ENCODE measurements around the gene PSG1. TPM values are rescaled to one million over a fixed set of nuclear protein-coding genes. Genes with fewer than 3 reads are reported as not detected.
"Not testable (repeated sequence)": the region's sequence is repeated elsewhere in the genome, so short reads cannot be mapped to it uniquely, and the experiment has no call there.

Gene PSG1
- total RNA-seq (0.07 TPM in 1 of 2 replicates, not detected in the other), polyA plus RNA-seq (not detected in 2 replicates)

DNA sequence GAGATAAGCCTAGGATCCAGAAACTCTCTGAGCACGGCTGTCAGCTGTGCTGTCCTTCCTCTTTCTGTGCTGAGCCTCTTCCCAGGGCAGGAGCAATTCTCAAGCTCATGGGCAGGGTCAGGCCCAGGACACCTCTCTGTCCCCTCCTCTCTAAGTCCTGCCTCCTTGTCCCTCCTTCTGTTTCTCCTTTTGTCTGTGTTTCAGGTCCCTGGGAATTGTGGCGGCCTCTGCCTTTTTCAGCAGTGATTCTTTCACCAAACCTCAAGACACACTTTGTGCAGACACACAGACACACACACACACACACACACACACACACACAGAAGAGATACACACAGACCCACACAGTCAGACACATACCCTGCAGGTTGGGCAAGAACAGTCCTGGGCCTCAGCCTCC, at the start of gene PSG1:
TSS of gene PSG1 (minus strand) at position 101 of the 400 bp plus-strand sequence. CDS start 132 bp downstream, outside the sequence.
- no peak within 1 kb of the TSS for H2AFZ ChIP-seq
- no peaks in the 10 kb centered on the region for H3K9me3 ChIP-seq (ENCODE audit: low read depth)

DNA sequence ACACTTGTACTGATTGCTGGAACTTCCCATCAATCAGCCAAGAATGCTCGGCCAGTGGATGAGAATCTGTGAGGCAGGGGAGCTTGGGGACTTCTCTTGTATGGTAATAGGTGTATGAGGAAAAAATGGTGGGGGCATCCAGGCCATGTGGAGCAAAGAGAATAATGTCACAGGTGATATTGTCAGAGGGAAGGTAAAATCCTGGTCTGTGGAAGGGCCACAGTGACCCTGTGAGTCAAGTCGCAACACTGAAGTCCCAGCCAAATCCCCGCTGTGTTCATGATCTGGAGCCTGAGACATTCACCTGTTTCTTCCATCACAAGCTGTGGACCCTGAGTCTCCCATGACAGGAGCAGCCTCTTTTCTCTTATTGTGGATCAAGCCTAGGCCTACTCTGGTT, 49.4 kb upstream of the PSG1 start:
- TF ChIP-seq EZH2phosphoT487 (IDR thresholded peaks at IDR 0.05; ENCODE audit: low read depth, severe bottlenecking, unreplicated experiment) (no peak), EZH2 (IDR thresholded peaks at IDR 0.05; ENCODE audit: borderline replicate concordance) (no peak)
- TF ChIP-seq, protein P1, sequence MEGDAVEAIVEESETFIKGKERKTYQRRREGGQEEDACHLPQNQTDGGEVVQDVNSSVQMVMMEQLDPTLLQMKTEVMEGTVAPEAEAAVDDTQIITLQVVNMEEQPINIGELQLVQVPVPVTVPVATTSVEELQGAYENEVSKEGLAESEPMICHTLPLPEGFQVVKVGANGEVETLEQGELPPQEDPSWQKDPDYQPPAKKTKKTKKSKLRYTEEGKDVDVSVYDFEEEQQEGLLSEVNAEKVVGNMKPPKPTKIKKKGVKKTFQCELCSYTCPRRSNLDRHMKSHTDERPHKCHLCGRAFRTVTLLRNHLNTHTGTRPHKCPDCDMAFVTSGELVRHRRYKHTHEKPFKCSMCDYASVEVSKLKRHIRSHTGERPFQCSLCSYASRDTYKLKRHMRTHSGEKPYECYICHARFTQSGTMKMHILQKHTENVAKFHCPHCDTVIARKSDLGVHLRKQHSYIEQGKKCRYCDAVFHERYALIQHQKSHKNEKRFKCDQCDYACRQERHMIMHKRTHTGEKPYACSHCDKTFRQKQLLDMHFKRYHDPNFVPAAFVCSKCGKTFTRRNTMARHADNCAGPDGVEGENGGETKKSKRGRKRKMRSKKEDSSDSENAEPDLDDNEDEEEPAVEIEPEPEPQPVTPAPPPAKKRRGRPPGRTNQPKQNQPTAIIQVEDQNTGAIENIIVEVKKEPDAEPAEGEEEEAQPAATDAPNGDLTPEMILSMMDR (IDR thresholded peaks at IDR 0.05; ENCODE audit: poor library complexity) = no peak
- no peak overlapping the region for H3K4me2 ChIP-seq
- no peaks in the 10 kb centered on the region for H4K20me1 ChIP-seq (ENCODE audit: insufficient read depth, poor library complexity, severe bottlenecking)
- 83% methylated on average over 3 of the region's 3 CpGs for WGBS (ENCODE audit: low lambda C conversion rate, missing lambda C conversion rate)
- H3K27me3 ChIP-seq = no peaks in the 10 kb centered on the region
- H3K36me3 ChIP-seq (replicated peaks; ENCODE audit: insufficient read depth, low read depth) = no peaks in the 10 kb centered on the region
- H3K9me2 ChIP-seq (replicated peaks; ENCODE audit: insufficient read depth) = no peaks in the 10 kb centered on the region
- H3K79me2 ChIP-seq = no peaks in the 10 kb centered on the region
- H3K4me1 ChIP-seq (ENCODE audit: insufficient read depth) = no peaks in the 10 kb centered on the region
- no peak overlapping the region for H3K27ac ChIP-seq
- H3K9me3 ChIP-seq (ENCODE audit: low read depth) = no peaks in the 10 kb centered on the region
- no peak overlapping the region for H2AFZ ChIP-seq
- no peak overlapping the region for H3K4me3 ChIP-seq
- no peak for DNase-seq (ENCODE audit: low spot score)

More for the DNA sequence above, at the start of gene PSG1:
- 55% methylated on average over 2 of the region's 2 CpGs for WGBS (ENCODE audit: low lambda C conversion rate, missing lambda C conversion rate)
- Histone ChIP-seq H3K4me1 (ENCODE audit: insufficient read depth) (no peaks in the 10 kb centered on the region), H3K79me2 (no peaks in the 10 kb centered on the region), H3K27me3 (no peaks in the 10 kb centered on the region), H3K4me3 (no peak within 1 kb of the TSS), H3K4me2 (no peak within 1 kb of the TSS), H4K20me1 (ENCODE audit: insufficient read depth, poor library complexity, severe bottlenecking) (no peaks in the 10 kb centered on the region), H3K9me2 (replicated peaks; ENCODE audit: insufficient read depth) (no peaks in the 10 kb centered on the region), H3K36me3 (replicated peaks; ENCODE audit: insufficient read depth, low read depth) (no peaks in the 10 kb centered on the region), H3K27ac (no peak within 1 kb of the TSS)
- TF ChIP-seq EZH2phosphoT487 (IDR thresholded peaks at IDR 0.05; ENCODE audit: low read depth, severe bottlenecking, unreplicated experiment) (no peak), EZH2 (IDR thresholded peaks at IDR 0.05; ENCODE audit: borderline replicate concordance) (no peak)
- TF ChIP-seq, protein P1 (IDR thresholded peaks at IDR 0.05; ENCODE audit: poor library complexity) = no peak
- DNase-seq (ENCODE audit: low spot score) = no peak

DNA sequence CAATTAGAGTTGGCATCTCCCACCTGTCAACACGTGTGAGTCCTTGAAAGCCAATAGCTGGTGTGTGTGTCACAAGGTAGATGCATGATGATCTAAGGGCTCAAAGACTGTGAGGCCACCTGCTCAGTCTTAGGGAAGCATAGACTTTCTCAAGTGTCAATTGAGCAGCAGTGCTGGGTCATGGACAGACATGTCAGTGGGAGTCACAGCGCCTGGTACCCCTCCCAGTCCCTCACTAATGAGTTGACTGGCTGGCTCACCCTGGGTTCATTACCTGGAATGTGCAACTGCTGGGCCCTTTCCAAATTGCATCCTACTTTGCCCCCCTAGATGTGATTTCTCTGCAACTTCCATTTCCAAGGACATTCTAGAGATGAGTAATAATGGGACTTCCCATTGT, 47.3 kb upstream of the PSG1 start:
- Histone ChIP-seq H3K9me2 (replicated peaks; ENCODE audit: insufficient read depth) (no peaks in the 10 kb centered on the region), H3K27me3 (no peaks in the 10 kb centered on the region), H3K36me3 (replicated peaks; ENCODE audit: insufficient read depth, low read depth) (no peaks in the 10 kb centered on the region), H4K20me1 (ENCODE audit: insufficient read depth, poor library complexity, severe bottlenecking) (no peaks in the 10 kb centered on the region), H2AFZ (no peak overlapping the region), H3K79me2 (no peaks in the 10 kb centered on the region), H3K4me2 (no peak overlapping the region), H3K27ac (no peak overlapping the region), H3K4me1 (ENCODE audit: insufficient read depth) (no peaks in the 10 kb centered on the region), H3K4me3 (no peak overlapping the region), H3K9me3 (ENCODE audit: low read depth) (no peaks in the 10 kb centered on the region)
- DNase-seq (ENCODE audit: low spot score) = no peak
- WGBS (ENCODE audit: low lambda C conversion rate, missing lambda C conversion rate) = 17% methylated on average over 2 of the region's 2 CpGs
- TF ChIP-seq, protein P1 (IDR thresholded peaks at IDR 0.05; ENCODE audit: poor library complexity) = no peak
- no peak for TF ChIP-seq EZH2 (IDR thresholded peaks at IDR 0.05; ENCODE audit: borderline replicate concordance)

DNA sequence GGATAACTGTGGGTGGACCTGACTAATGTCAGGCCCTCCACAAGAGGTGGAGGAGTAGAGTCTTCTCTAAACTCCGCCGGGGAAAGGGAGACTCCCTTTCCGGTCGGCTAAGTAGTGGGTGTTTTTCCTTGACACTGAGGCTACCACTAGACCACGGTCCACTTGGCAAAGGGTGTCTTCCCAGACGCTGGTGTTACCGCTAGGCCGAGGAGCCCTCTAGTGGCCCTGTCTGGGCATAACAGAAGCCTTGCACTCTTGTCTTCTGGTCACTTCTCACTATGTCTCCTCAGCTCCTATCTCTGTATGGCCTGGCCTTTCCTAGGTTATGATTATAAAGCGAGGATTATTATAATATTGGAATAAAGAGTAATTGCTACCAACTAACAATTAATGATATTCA, 43.6 kb upstream of the PSG1 start:
- not testable (repeated sequence) for DNase-seq (ENCODE audit: low spot score); H3K4me1 ChIP-seq (ENCODE audit: insufficient read depth); H3K9me3 ChIP-seq (ENCODE audit: low read depth); H3K27me3 ChIP-seq; H2AFZ ChIP-seq; H3K36me3 ChIP-seq (replicated peaks; ENCODE audit: insufficient read depth, low read depth); H3K9me2 ChIP-seq (replicated peaks; ENCODE audit: insufficient read depth); H3K79me2 ChIP-seq; H3K4me2 ChIP-seq; H4K20me1 ChIP-seq (ENCODE audit: insufficient read depth, poor library complexity, severe bottlenecking); H3K27ac ChIP-seq; H3K4me3 ChIP-seq
- WGBS (ENCODE audit: low lambda C conversion rate, missing lambda C conversion rate) = 58% methylated on average over 9 of the region's 9 CpGs

DNA sequence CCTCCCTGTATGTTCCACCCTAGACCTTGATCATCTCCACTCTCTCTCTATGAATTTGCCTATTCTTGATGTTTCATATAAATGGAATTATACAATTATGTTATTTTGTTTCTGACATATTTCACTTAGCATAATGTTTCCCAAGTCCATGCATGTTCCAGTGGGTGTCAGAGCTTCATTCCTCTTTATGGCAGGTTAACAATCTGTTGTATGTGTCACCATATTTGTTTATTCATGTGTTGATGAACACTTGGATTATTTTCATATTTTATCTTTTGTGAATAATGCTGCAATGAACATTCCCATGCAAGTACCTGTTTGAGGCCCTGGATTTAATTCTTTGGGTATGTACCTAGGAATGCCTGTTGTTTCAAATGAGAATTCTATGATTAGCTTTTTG, 41.5 kb upstream of the PSG1 start:
- not testable (repeated sequence) for H4K20me1 ChIP-seq (ENCODE audit: insufficient read depth, poor library complexity, severe bottlenecking); DNase-seq (ENCODE audit: low spot score); H3K36me3 ChIP-seq (replicated peaks; ENCODE audit: insufficient read depth, low read depth); H3K27ac ChIP-seq; H3K9me2 ChIP-seq (replicated peaks; ENCODE audit: insufficient read depth); H3K4me2 ChIP-seq; H2AFZ ChIP-seq; H3K27me3 ChIP-seq; H3K79me2 ChIP-seq; H3K9me3 ChIP-seq (ENCODE audit: low read depth); H3K4me1 ChIP-seq (ENCODE audit: insufficient read depth); H3K4me3 ChIP-seq

Data from hepatocyte (in vitro differentiated cells).